NAMALWA (cell line): ENCODE data around the gene SRBD1.

Experiments
- DNase-seq: peaks from one replicate; pipeline ENCODE4 v3.0.0-alpha.2; 2015; ENCODE audit warnings: low spot score

SRBD1 gene

DNA sequence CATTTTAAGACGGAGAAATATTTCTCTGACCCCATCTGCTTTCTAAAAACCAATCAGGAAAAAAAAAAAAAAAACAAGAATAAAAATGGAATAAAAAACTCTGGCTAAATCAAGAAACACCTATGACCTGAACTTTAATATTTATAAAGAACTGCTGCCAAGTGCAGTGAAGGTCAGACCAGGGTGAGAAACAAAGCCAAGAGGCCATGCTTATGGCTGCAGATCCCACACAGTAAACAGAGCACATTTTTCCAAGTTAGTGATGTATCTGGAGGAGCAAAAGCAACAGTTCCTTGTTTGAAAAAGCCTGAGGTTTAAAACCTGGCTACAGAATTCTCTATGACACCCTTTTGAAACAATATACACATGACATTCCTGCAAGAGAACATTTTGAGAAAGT, 242.3 kb downstream of the SRBD1 start:
- DNase-seq, result no peak

DNA sequence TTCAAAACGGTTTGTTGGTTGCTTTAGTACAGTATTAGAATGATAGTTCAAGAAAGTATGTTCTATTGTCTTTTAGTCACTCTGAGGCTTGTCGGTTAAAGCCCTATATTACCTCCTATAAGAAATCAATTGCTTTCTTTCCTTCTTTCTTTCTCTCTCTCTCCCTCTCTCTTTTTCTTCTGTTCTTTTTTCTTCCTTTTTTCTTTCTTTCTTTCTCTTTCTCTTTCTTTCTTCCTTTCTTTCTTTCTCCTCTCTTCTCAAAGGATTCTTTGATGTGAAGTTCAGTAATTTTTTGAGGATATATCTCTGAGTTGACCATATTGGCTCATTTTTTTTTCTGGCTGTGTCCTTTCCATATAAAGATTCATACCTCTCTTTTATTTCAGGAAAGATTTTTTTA, 249.4 kb downstream of the SRBD1 start:
- no peak for DNase-seq

DNA sequence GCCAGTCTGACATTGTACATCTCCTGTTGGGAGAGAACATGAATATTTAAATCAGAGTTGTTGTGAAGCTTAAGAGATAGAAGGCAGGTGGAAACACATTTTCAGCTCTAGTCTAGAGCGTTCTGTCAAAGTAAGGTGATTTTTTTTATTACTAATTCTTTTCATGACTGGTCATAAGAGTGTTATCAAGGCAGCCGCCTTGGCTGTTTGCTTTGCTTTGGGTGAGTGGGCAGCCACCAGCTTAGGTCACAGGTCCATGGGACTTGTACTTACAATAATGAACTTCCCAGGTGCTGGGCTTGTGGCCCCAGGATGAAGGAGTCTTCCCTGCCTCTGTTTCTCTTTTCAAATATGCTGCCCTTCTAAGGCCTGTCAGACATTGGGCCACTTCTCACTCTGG, 256.3 kb downstream of the SRBD1 start:
- DNase-seq, result no peak

DNA sequence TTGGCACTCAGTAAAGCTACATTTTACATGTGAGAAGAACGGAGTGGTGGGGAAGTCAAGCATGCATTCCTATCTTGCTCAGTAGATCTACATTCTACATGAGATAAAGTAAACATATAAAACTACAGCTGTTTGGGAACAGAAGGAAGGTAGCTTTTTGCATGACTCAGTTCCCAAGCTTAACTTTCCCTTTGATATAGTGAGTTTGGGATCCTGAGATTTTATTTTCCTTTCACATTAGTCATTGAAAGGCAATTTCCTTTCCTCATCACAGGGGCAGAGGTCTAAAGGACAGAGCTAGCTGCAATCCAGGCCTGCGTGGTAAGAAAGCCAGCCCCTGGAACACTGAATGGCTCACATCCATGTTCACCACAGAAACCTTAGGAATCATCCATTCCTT, 257.2 kb downstream of the SRBD1 start:
- no peak for DNase-seq

DNA sequence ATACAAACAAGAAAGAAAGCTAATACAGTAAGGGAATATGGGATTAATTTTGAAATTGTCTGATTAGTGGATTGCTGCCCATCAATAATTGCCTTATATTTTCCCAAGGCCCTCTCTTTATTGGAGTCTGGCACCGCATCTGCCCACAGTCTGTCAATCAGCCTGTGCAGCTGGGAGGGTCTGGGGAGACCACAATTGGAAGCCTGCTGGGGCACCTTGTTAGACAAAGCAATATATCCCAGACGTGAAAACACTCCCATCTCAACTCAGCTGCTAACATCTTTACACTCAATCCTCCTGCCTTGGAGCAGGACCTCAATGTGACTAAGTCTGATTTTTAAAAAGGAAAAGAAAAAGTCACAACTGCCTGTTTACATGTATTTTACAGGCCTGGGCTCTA, 258.6 kb downstream of the SRBD1 start:
- DNase-seq, result no peak

DNA sequence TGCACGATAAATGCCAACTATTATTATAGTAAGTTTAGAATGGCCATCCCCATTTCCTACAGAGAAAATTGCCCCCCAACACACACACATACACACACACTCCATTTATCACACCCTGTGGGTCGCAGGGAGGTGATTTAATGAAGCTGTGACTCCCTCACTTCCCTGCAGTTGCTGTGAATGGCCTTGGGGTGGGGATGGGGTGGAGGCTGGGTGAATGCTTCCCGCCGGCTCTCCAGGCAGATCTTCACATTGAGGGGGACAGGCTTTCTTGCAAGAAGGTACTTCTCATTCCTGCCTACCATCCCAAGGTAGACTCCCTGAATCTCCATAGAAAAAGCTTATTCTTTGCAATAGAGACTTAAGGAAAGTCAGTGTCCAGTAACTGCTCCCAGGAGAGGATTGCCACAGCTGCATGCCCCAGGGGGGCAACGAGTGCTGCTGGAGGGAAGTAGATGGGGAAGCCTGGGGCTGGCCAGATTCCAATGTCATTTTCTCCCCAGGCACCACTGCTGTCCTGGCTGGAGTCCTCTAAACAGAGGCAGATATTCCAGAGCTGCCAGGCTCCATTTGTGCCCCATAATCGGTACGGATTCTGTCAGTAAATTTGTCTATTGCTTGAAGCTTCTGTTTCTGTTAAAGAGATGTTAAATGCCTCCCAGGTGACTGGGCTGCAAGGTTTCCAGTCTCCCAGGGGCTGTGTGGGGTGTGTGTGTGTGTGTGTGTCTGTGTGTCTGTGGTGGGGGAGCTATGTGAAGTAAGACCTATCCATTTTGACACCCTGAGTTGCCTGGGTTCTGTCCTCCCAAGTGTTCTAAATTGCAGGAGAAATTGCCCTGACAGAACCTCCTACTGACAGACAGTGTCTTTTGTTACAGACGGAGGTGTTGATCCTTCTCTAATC, 265.5 kb downstream of the SRBD1 start:
- no peak for DNase-seq

DNA sequence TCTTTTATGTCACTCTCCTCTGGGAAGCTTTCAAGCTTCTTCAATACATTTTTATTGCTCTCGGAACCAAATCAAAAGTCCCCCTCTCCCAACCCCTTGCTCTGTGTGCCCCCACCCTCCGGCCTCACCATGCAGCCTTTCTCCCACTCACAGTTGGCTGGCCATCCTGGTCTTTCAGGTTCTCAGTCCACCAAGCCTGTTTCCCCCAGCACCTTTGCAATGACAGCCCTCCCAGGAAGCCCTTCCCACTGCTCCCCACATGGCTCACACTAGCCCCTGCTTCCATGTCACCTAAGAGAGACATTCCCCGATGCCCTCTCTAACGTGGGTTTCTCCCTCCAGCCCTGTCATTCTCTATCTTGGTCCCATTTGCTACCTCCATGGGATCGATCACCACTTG, 266.6 kb downstream of the SRBD1 start:
- DNase-seq, result no peak

DNA sequence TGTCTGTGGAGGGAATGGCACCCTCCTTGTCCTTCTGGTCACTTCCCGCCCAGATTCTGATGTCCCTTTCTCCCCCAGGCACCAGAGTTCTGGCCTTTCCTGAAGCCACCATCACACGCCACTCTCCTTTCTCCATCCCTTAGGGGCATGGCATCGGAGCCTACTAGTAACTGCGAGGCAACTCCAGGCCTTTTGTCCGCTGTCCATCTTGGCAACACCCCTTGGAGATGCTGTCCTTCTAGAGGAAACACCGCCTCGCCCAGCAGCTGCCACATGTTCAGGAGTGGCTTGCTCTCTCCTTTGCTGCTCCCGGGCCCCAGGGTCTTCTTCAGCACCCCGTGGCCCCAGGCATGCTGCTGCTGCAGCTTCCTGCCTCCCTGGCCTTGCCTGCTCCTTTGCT, 267.0 kb downstream of the SRBD1 start:
- DNase-seq, result no peak

DNA sequence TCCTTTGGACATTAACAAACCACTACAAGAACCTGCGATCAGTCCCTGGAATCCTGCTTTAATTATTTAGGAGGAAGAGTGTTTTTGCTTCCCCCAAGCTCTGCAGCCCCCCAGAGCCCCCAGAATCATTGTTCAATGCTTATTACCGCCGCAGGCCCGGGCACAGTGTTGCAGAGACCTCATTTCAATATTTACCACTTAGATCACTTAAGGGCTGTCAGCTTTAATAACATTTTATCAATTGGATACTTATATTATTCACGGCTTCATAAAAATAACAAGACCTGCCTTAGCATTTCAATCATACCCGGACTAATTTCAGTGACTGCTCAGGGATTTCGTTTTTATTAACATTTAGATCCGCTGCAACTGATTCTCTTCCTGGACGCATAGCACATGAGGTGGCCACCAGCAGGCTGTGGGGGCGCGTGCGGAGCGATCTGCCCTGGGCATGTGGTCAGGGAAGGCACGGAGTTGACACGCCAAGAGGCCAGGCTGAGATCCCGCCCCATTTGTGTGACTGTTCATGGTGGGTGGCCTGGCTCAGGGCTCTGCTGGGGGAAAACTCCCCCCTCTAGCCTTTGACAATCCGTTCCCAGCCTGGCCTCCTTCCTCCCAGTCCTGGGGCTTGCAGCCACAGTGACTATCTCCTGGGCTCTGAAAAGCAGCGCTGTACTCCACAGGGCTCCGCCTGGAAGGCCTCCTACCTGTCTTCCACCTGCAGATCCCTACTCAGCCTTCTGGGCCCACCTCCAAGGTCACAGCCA, 267.6 kb downstream of the SRBD1 start:
- DNase-seq, result no peak

DNA sequence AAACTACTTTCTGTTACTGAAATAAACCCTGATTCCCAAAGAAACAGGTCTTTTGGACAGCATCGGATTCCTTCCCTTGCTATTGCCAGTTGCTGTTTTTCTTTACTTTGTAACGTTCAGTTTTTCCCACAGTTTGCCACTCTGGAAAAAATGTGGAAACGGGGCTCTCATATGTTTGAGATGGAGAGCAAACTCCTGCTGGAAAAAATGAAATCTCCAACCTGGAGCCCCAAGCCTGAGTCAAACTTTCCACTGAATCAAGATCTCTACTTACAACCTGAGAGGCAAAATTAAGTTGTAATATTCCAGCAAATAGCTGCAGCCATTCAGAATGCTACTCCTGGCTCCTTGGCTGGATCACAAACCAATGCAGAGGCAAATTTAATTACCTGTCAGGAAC, 270.7 kb downstream of the SRBD1 start:
- DNase-seq, result no peak

DNA sequence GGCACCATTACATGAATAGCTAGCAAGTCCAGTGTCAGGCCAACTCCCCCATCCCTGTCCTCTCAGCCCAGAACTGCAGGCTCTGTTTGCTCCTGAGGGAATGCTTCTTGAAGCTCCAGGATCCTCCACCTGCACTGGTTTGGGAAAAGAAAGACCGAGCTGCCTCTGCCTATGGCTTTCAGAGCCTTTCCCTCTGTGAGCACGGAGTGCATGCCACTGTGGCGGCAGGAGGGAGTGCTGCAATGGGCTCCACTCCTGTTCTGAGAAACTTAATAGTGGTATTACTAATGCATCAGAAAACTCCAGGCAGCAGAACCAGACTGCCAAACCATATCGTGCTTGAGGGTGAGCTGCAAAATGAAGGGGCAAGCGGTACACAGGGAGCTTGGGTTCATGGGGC, 271.8 kb downstream of the SRBD1 start:
- no peak for DNase-seq
